K562 (cell line): Measurements from ENCODE around the gene DNAH8. TPM values are rescaled to one million over a fixed set of nuclear protein-coding genes. Genes with fewer than 3 reads are reported as not detected.

Experiments used
- ATAC-seq: fragments of 200-7000 bp; cut with Tn5 transposase; 3 replicates; pipeline ENCODE4 v1.9.1; 2020; ENCODE audit warnings: moderate library complexity
- BruUV-seq: library from RNA; stranded (reverse); fragments of 400-500 nt; replicated peaks from 2 replicates; lab custom pipeline; 2021; lab: Mats Ljungman, UMichigan
- CTCF ChIA-PET: fragments of 300-600 bp; formaldehyde crosslinking; extraction: SDS; loops from one replicate; lab custom pipeline; 2021; ENCODE audit warnings: low intra/inter-chr PET ratio; lab: Yijun Ruan, JAX
- POLR2A ChIA-PET: fragments of 300-600, 350-650 bp; sonication (Branson Sonifier 250); formaldehyde crosslinking; extraction: SDS; loops from one replicate; lab custom pipeline; 2021; ENCODE audit warnings: antibody characterized with exemption, inconsistent platforms; lab: Yijun Ruan, JAX
- DNase-seq, 4 experiments: peaks; one replicate each; pipeline versions ENCODE4 v3.0.0 to v3.0.0-alpha.2; 2011 to 2018; ENCODE audit warnings: low spot score in 3 of 4, mixed read lengths in 3 of 4; ENCODE audit errors: extremely low read depth in 1 of 4
- FAIRE-seq: peaks from 2 replicates; lab custom pipeline; 2011; peaks lifted over from hg19 to GRCh38; lab: Jason Lieb, UNC
- H2AFZ ChIP-seq: 2 replicates; pipeline ENCODE4 v1.6.0; 2011; ENCODE audit warnings: low read depth, low read length, control low read depth, inconsistent platforms
- H3K27ac ChIP-seq: fragments of 200-600 bp; 3 replicates; pipeline ENCODE4 v1.8.0; 2011; ENCODE audit warnings: low read depth, mild to moderate bottlenecking, control low read depth, inconsistent platforms, low read length, moderate library complexity, mixed read lengths; ENCODE audit errors: extremely low read depth
- H3K27me3 ChIP-seq, 2 experiments: fragments of 300-600 bp in 1 of 2; 2 replicates in 1 of 2; 3 replicates in 1 of 2; pipeline versions ENCODE4 v1.6.0 to v1.8.0; 2011; ENCODE audit warnings: inconsistent platforms in 2 of 2, low read length in 2 of 2, mild to moderate bottlenecking in 1 of 2, mixed read lengths in 1 of 2, moderate library complexity in 1 of 2; ENCODE audit not compliant: control insufficient read depth in 2 of 2, insufficient read depth in 2 of 2
- H3K36me3 ChIP-seq: fragments of 300-600 bp; 3 replicates; pipeline ENCODE4 v1.8.0; 2011; ENCODE audit warnings: mild to moderate bottlenecking, low read length, inconsistent platforms; ENCODE audit not compliant: control insufficient read depth, insufficient read depth
- H3K4me1 ChIP-seq, 2 experiments: fragments of 200-600 bp in 1 of 2; replicated peaks in 1 of 2; 2 replicates in 1 of 2; 3 replicates in 1 of 2; pipeline versions ENCODE4 v1.5.1 to v1.8.0; 2011; ENCODE audit warnings: inconsistent platforms in 2 of 2, low read length in 2 of 2, mild to moderate bottlenecking in 1 of 2, mixed read lengths in 1 of 2, moderate library complexity in 1 of 2; ENCODE audit not compliant: control insufficient read depth in 2 of 2, insufficient read depth in 2 of 2
- H3K4me2 ChIP-seq: 2 replicates; pipeline ENCODE4 v1.6.1; 2011; ENCODE audit warnings: low read length, control low read depth, inconsistent platforms, mixed read lengths; ENCODE audit not compliant: insufficient read depth
- H3K4me3 ChIP-seq: fragments of 200-600 bp; sonication (generic), shearing (Covaris generic); 2 replicates; pipeline ENCODE4 v1.5.1; 2016; ENCODE audit warnings: control low read depth, inconsistent platforms
- H3K79me2 ChIP-seq: fragments of 200-600 bp; 3 replicates; pipeline ENCODE4 v1.8.0; 2011; ENCODE audit warnings: low read length, inconsistent platforms; ENCODE audit not compliant: control insufficient read depth, insufficient read depth
- H3K9ac ChIP-seq, 2 experiments: 2 replicates each; pipeline versions ENCODE4 v1.6.0 to v1.6.1; 2011; ENCODE audit warnings: low read depth in 2 of 2, low read length in 2 of 2, control low read depth in 1 of 2, inconsistent platforms in 1 of 2, mild to moderate bottlenecking in 1 of 2, mixed read lengths in 1 of 2; ENCODE audit not compliant: insufficient read depth in 1 of 2
- H3K9me1 ChIP-seq: one replicate; pipeline ENCODE4 v1.6.0; 2011; ENCODE audit warnings: inconsistent platforms, mild to moderate bottlenecking, low read length, moderate library complexity; ENCODE audit not compliant: control insufficient read depth, insufficient read depth
- H3K9me3 ChIP-seq: replicated peaks from 2 replicates; pipeline ENCODE4 v1.5.1; 2011; ENCODE audit warnings: low read depth, low read length, inconsistent platforms; ENCODE audit not compliant: control insufficient read depth, insufficient read depth
- H4K20me1 ChIP-seq: replicated peaks from 2 replicates; pipeline ENCODE4 v1.6.1; 2011; ENCODE audit warnings: low read length, inconsistent platforms, mixed read lengths; ENCODE audit not compliant: control insufficient read depth, insufficient read depth
- ARID1B ChIP-seq: fragments of 450-650 bp; IDR thresholded peaks from 2 replicates; pipeline ENCODE4 v1.6.1; 2016; ENCODE audit warnings: antibody characterized with exemption, mild to moderate bottlenecking, inconsistent platforms
- RBBP5 ChIP-seq: fragments of 200-600 bp; sonication (generic); IDR thresholded peaks from 2 replicates; pipeline ENCODE4 v1.6.1; 2012; ENCODE audit warnings: borderline replicate concordance, mild to moderate bottlenecking, low read length, control low read depth, inconsistent platforms; ENCODE audit not compliant: insufficient read depth, poor library complexity, severe bottlenecking
- RFX5 ChIP-seq: IDR thresholded peaks from 2 replicates; pipeline ENCODE4 v1.6.1; 2011; ENCODE audit warnings: low read depth, mild to moderate bottlenecking, improper control_type of control experiment, low read length
- ZNF174 ChIP-seq: fragments of 250-450 bp; sonication (Bioruptor Pico); IDR thresholded peaks from 2 replicates; pipeline ENCODE4 v1.4.0; 2020; ENCODE audit warnings: mild to moderate bottlenecking
- WGBS: fragments of 100-300 bp; shearing (Covaris generic); methylation state at CpG from one replicate; pipeline ENCODE4 v1.1.6; 2016; ENCODE audit warnings: low coverage, mixed read lengths; ENCODE audit not compliant: insufficient coverage; ENCODE audit errors: missing lambda C conversion rate; 5-methylcytosine and 5-hydroxymethylcytosine counted together
- in situ Hi-C: fragments of 300-500 bp; cut with MboI; formaldehyde crosslinking; loops from 4 replicates; pipeline ENCODE4 v1.15.0; 2018; ENCODE audit warnings: inconsistent platforms, mixed read lengths
- intact Hi-C: fragments of 100-400 bp; cut with micrococcal nuclease; formaldehyde crosslinking; loops from 2 replicates; pipeline ENCODE4 v1.14.2; 2022
- polyA plus RNA-seq, 8 experiments: library from polyadenylated mRNA; depleted of rRNA in 4 of 8; stranded (reverse) in 5 of 8; unstranded in 3 of 8; fragments of >200 nt; fragmentation: Nextera tagmentation in 2 of 8; fragmentation: Illumina TruSeq in 1 of 8; extraction: Ambion mirVana in 2 of 8; extraction: Trizol in 1 of 8; gene quantifications; 2 replicates each; pipeline versions ENCODE4 v1.2.1 to v1.2.3, GENCODE V29; 2011 to 2014; ENCODE audit warnings: inconsistent platforms in 1 of 8, missing spikeins in 1 of 8
- total RNA-seq, 7 experiments: library from RNA; depleted of rRNA in 6 of 7; stranded (reverse); fragments of >200 nt in 6 of 7; fragmentation: Illumina TruSeq in 2 of 7; extraction: Trizol in 2 of 7; gene quantifications; 2 replicates each; pipeline versions ENCODE4 v1.2.1 to v1.2.3, GENCODE V29; 2011 to 2021; ENCODE audit warnings: low replicate concordance in 1 of 7

The DNAH8 gene
- total and polyA plus RNA-seq, 9 of the 15 experiments (the other 6 are each of a cell fraction or from before 2014, with no cell fraction given) = 1.2 to 4.2 (median 2.9) TPM

- no peak overlapping the region for H3K4me2 ChIP-seq
- no peak overlapping the region for H3K27ac ChIP-seq
- no TSS peak for BruUV-seq
- H4K20me1 ChIP-seq = peaks cover 4% of the 10 kb centered on the region; the same call in 1 of the 2 replicates
- H3K9ac ChIP-seq = no peak overlapping the region
- H3K4me1 ChIP-seq = no peaks in the 10 kb centered on the region
- in situ Hi-C loops = no loop called here
- intact Hi-C loops = no loop called here
- ChIA-PET POLR2A (interaction anchor here (0.6 to 1.0 kb wide), 5 partner anchors 11 to 83 kb away, joined by 3 to 4 read pairs (median 3); no protein-coding TSS in a partner anchor), CTCF (no interaction called here)
- no peaks in the 10 kb centered on the region for H3K79me2 ChIP-seq
- H3K27me3 ChIP-seq = peaks cover 24 to 74% of the 10 kb centered on the region in 2 experiments; a peak in 4 of 5 replicates
- ATAC-seq (no peak), FAIRE-seq (no peak), DNase-seq (no peak)
- TF ChIP-seq ARID1B = no peak
- no peak for TF ChIP-seq RBBP5
- TF ChIP-seq ZNF174 (CRISPR knock-in tag) = no peak
- no peak for TF ChIP-seq RFX5
- under 1% methylated on average over 12 of the region's 12 CpGs for WGBS
- H3K36me3 ChIP-seq = no peaks in the 10 kb centered on the region
- H2AFZ ChIP-seq = no peak overlapping the region
- no peak overlapping the region for H3K4me3 ChIP-seq
- H3K9me3 ChIP-seq = no peaks in the 10 kb centered on the region
- H3K9me1 ChIP-seq = no peaks in the 10 kb centered on the region
Measured at GRCh38 chr6:39075010-39075686, 360.0 kb downstream of the DNAH8 start.
